Measurements from ENCODE around the gene CYB5R2.

The CYB5R2 gene

GRCh38 chr11:7636350-7636749 lies 37.0 kb downstream of the CYB5R2 start:
- DNase-seq, result no peak

- DNase-seq, result no peak
Measured at GRCh38 chr11:7635708-7636107, 37.6 kb downstream of the CYB5R2 start.

GRCh38 chr11:7635137-7635536 lies 38.2 kb downstream of the CYB5R2 start:
- DNase-seq, result no peak

GRCh38 chr11:7632211-7632610 lies 41.1 kb downstream of the CYB5R2 start:
- DNase-seq, result no peak

GRCh38 chr11:7630002-7630401 lies 43.3 kb downstream of the CYB5R2 start:
- no peak for DNase-seq

GRCh38 chr11:7628660-7629059 lies 44.6 kb downstream of the CYB5R2 start:
- no peak for DNase-seq

- no peak for DNase-seq
Measured at GRCh38 chr11:7622721-7623120, 50.6 kb downstream of the CYB5R2 start.

- no peak for DNase-seq
Measured at GRCh38 chr11:7621554-7621953, 51.7 kb downstream of the CYB5R2 start.

GRCh38 chr11:7621090-7621489 lies 52.2 kb downstream of the CYB5R2 start:
- DNase-seq, result no peak

GRCh38 chr11:7619322-7619721 lies 54.0 kb downstream of the CYB5R2 start:
- no peak for DNase-seq

GRCh38 chr11:7617032-7617431 lies 56.3 kb downstream of the CYB5R2 start:
- no peak for DNase-seq

All from CD4-positive, alpha-beta T cell treated with Interleukin-21 for 1 hour (primary cell).